Vagina (tissue), 2 donors: ENCODE data around the gene TMEM120A. TPM values are rescaled to one million over a fixed set of nuclear protein-coding genes. Genes with fewer than 3 reads are reported as not detected.

Experiments used
- DNase-seq, 2 donors: peaks; one replicate each; pipeline ENCODE4 v3.0.0-alpha.2; 2017; ENCODE audit errors: extremely low spot score in 2 of 2
- H3K27ac ChIP-seq: fragments of 200-600 bp; sonication (generic); one replicate; pipeline ENCODE4 v1.5.1; 2019
- H3K27me3 ChIP-seq: fragments of 200-600 bp; sonication (generic); one replicate; pipeline ENCODE4 v1.5.1; 2019
- H3K36me3 ChIP-seq, 2 donors: fragments of 200-600 bp; sonication (generic); one replicate each; pipeline ENCODE4 v1.5.1; 2017 to 2019
- H3K4me1 ChIP-seq: fragments of 200-600 bp; sonication (generic); one replicate; pipeline ENCODE4 v1.5.1; 2019
- H3K4me3 ChIP-seq, 2 donors: fragments of 200-600 bp; sonication (generic); 1 replicate in 1 of 2; 2 replicates in 1 of 2; pipeline ENCODE4 v1.5.1; 2016 to 2019
- H3K9me3 ChIP-seq: fragments of 200-600 bp; sonication (generic); one replicate; pipeline ENCODE4 v1.5.1; 2019
- POLR2A ChIP-seq, 2 donors: fragments of 450-650 bp; IDR thresholded peaks; one replicate each; pipeline ENCODE4 v1.6.1; 2017; ENCODE audit warnings: antibody characterized with exemption in 2 of 2, mild to moderate bottlenecking in 2 of 2, moderate library complexity in 2 of 2
- POLR2AphosphoS5 ChIP-seq, 2 donors: sonication (generic); formaldehyde crosslinking; IDR thresholded peaks; one replicate each; pipeline ENCODE4 v1.9.0; 2017; ENCODE audit warnings: antibody characterized with exemption in 2 of 2, mild to moderate bottlenecking in 2 of 2, low read depth in 1 of 2; ENCODE audit not compliant: insufficient read depth in 1 of 2
- intact Hi-C: fragments of 100-400 bp; cut with DNase I; formaldehyde crosslinking; loops from one replicate; pipeline ENCODE4 v1.15.1; 2023
- small RNA-seq: library from RNA; depleted of rRNA; stranded (forward); fragments of <200 nt; gene quantifications from one replicate; pipeline ENCODE3, GENCODE V24; 2016
- total RNA-seq: library from RNA; depleted of rRNA; stranded (reverse); fragments of >200 nt; gene quantifications from one replicate; pipeline ENCODE4 v1.2.3, GENCODE V29; 2016
- TF ChIP-seq, protein P1 (sequence below), 3 experiments: fragments of 450-650 bp in 2 of 3; fragments of 200-600 bp in 1 of 3; sonication (generic) in 1 of 3; IDR thresholded peaks; one replicate each; pipeline ENCODE4 v1.5.1; 2017 to 2019; ENCODE audit warnings: antibody characterized with exemption in 3 of 3, mild to moderate bottlenecking in 2 of 3, moderate library complexity in 2 of 3

Gene TMEM120A
- total RNA-seq, 1 donor from 2014 or later, result 45.9 TPM

DNA sequence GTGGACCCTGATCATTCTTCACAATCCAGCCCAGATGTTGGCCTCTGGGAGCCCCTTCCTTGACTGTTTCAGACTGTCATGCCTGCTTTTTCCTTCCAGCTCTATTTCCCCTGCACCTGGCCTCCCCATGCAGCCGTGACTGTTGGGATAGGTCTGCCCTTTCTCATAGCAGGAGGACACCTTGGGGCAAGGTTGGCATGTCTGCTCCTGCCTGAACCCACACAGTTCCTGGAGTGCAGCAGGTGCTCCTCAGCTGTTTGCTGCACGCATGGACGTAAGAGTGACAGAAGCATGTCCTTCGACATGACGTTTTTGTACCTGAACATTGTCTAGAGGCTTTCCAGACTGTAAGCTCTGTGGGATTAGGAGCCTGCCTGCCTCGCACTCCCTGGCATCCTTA is 55.5 kb downstream of the TMEM120A start:
- Histone ChIP-seq H3K27ac (no peak overlapping the region), H3K27me3 (no peaks in the 10 kb centered on the region), H3K9me3 (no peaks in the 10 kb centered on the region), H3K36me3 (no peaks in the 10 kb centered on the region), H3K4me3 (no peak overlapping the region), H3K4me1 (peaks cover 10% of the 10 kb centered on the region)
- TF ChIP-seq, protein P1, sequence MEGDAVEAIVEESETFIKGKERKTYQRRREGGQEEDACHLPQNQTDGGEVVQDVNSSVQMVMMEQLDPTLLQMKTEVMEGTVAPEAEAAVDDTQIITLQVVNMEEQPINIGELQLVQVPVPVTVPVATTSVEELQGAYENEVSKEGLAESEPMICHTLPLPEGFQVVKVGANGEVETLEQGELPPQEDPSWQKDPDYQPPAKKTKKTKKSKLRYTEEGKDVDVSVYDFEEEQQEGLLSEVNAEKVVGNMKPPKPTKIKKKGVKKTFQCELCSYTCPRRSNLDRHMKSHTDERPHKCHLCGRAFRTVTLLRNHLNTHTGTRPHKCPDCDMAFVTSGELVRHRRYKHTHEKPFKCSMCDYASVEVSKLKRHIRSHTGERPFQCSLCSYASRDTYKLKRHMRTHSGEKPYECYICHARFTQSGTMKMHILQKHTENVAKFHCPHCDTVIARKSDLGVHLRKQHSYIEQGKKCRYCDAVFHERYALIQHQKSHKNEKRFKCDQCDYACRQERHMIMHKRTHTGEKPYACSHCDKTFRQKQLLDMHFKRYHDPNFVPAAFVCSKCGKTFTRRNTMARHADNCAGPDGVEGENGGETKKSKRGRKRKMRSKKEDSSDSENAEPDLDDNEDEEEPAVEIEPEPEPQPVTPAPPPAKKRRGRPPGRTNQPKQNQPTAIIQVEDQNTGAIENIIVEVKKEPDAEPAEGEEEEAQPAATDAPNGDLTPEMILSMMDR (IDR thresholded peaks at IDR 0.05), result no peak
- TF ChIP-seq POLR2AphosphoS5 (IDR thresholded peaks at IDR 0.05; ENCODE audit: insufficient read depth in 1 of 2, low read depth in 1 of 2), result no peak
- TF ChIP-seq POLR2A (IDR thresholded peaks at IDR 0.05), result no peak
- intact Hi-C loops, result no loop called here
- DNase-seq, result no peak

DNA sequence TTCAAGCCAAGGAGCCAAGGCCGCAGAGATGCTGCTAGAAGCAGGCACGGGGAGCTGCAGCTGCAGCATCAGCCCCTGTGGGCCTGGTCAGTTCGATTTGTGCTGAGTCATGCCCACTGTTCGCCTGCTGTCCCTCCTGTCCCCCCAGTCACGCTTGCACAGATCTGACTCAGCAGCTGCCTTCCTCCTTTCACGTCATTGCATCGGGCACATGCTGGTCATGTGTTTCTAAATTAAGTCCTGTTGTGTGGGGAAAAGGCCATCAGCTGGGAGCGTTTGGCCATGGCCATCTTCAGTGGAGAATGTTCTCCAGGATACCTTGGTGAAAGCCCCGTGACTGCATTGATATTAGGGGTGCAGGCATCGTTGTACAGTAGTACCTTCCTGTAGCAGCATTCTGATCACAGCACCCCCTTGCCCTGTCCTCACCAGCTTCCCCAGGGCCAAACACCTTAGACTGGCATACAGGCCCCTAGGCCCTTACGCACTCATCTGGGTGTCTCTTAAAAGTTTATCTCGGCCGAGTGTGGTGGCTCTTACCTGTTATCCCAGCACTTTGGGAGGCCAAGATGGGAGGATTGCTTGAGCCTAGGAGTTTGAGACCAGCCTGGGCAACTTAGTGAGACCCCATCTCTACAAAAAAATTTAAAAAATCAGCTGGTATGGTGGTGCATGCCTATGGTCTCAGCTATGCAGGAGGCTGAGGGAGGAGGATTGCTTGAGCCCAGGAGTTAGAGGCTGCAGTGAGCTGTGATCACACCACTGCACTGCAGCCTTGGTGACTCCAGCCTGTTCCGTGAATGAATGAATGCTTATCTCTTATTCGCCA is 56.2 kb downstream of the TMEM120A start:
- Histone ChIP-seq H3K4me1 (peaks cover 10% of the 10 kb centered on the region), H3K36me3 (no peaks in the 10 kb centered on the region), H3K27me3 (no peaks in the 10 kb centered on the region), H3K9me3 (no peaks in the 10 kb centered on the region), H3K27ac (no peak overlapping the region), H3K4me3 (no peak overlapping the region)
- TF ChIP-seq, protein P1 (IDR thresholded peaks at IDR 0.05), result no peak
- TF ChIP-seq POLR2AphosphoS5 (IDR thresholded peaks at IDR 0.05; ENCODE audit: insufficient read depth in 1 of 2, low read depth in 1 of 2), result peak; percentile 45 to 63
- intact Hi-C loops, result no loop called here
- no peak for DNase-seq

Small RNA genes within 50 kb of the gene (small RNA-seq; reads per million reads assigned to genes)
- 13.1 reads per million, percentile 94 among the genes with 10 or more reads in this experiment for gene SNORA14A

Other genes starting within 250 kb of the TMEM120A start
- not detected for gene CCL26, start 222.4 kb downstream of the TMEM120A start, total RNA-seq
- not detected for gene CCL24, start 180.8 kb downstream of the TMEM120A start, total RNA-seq
- 34.1 TPM for gene RHBDD2, start 115.6 kb downstream of the TMEM120A start, total RNA-seq
- gene POR, start 79.4 kb downstream of the TMEM120A start, total RNA-seq, result 94.3 TPM
- 27.3 TPM for gene STYXL1, start 53.4 kb upstream of the TMEM120A start, total RNA-seq
- gene MDH2, start 53.5 kb upstream of the TMEM120A start, total RNA-seq, result 81.8 TPM
- gene SRRM3, start 207.3 kb upstream of the TMEM120A start, total RNA-seq, result 9.8 TPM